GM18519 (cell line): ENCODE data around the gene CARS2.
A peak's percentile ranks its signal among the peaks of the same experiment; 100 is the strongest.
"Not testable (repeated sequence)": the region's sequence is repeated elsewhere in the genome, so short reads cannot be mapped to it uniquely, and the experiment has no call there.

Experiments
- ATAC-seq: cut with Tn5 transposase; IDR thresholded peaks from one replicate; pipeline ENCODE4 v1.9.1; 2021; ENCODE audit warnings: mild to moderate bottlenecking, moderate library complexity; ENCODE audit not compliant: unreplicated experiment, low FRiP score

CARS2 gene

GRCh38 chr13:110706570-110707372 is 855 bp upstream of the CARS2 start:
- no peak for ATAC-seq

GRCh38 chr13:110705356-110705825 is 525 bp downstream of the CARS2 start:
- ATAC-seq: no peak

- ATAC-seq: no peak
Measured at GRCh38 chr13:110702591-110703526, 3.1 kb downstream of the CARS2 start.

- no peak for ATAC-seq
Measured at GRCh38 chr13:110702089-110702488, 3.8 kb downstream of the CARS2 start.

- not testable (repeated sequence) for ATAC-seq
Measured at GRCh38 chr13:110701061-110701460, 4.9 kb downstream of the CARS2 start.

- no peak for ATAC-seq
Measured at GRCh38 chr13:110700641-110701040, 5.3 kb downstream of the CARS2 start.

GRCh38 chr13:110700186-110700585 is 5.7 kb downstream of the CARS2 start:
- no peak for ATAC-seq

GRCh38 chr13:110699148-110700145 is 6.5 kb downstream of the CARS2 start:
- ATAC-seq: no peak

GRCh38 chr13:110698689-110699088 is 7.2 kb downstream of the CARS2 start:
- peak; percentile 62 for ATAC-seq

GRCh38 chr13:110697842-110698241 is 8.1 kb downstream of the CARS2 start:
- ATAC-seq: no peak

- no peak for ATAC-seq
Measured at GRCh38 chr13:110696776-110697175, 9.1 kb downstream of the CARS2 start.

- not testable (repeated sequence) for ATAC-seq
Measured at GRCh38 chr13:110695774-110696173, 10.1 kb downstream of the CARS2 start.

- no peak for ATAC-seq
Measured at GRCh38 chr13:110690516-110690915, 15.4 kb downstream of the CARS2 start.

- no peak for ATAC-seq
Measured at GRCh38 chr13:110689711-110690110, 16.2 kb downstream of the CARS2 start.

GRCh38 chr13:110689041-110689440 is 16.9 kb downstream of the CARS2 start:
- no peak for ATAC-seq

GRCh38 chr13:110687736-110688135 is 18.2 kb downstream of the CARS2 start:
- no peak for ATAC-seq

GRCh38 chr13:110685305-110686020 is 20.5 kb downstream of the CARS2 start:
- ATAC-seq: no peak

GRCh38 chr13:110684388-110685056 is 21.4 kb downstream of the CARS2 start:
- no peak for ATAC-seq

GRCh38 chr13:110683921-110684320 is 22.0 kb downstream of the CARS2 start:
- no peak for ATAC-seq
